Epithelial cell of proximal tubule (primary cell): ENCODE data around the gene PEAK1. TPM values are rescaled to one million over a fixed set of nuclear protein-coding genes. Genes with fewer than 3 reads are reported as not detected.

Experiments used
- DNase-seq: peaks from one replicate; pipeline ENCODE4 v3.0.0-alpha.2; 2011; ENCODE audit warnings: low read depth
- H3K4me3 ChIP-seq: 2 replicates; pipeline ENCODE4 v1.5.1; 2011; ENCODE audit warnings: low read depth, mild to moderate bottlenecking, low read length
- total RNA-seq: library from RNA; depleted of rRNA; stranded (reverse); fragments of >200 nt; gene quantifications from 2 replicates; pipeline ENCODE4 v1.2.3, GENCODE V29; 2015
- TF ChIP-seq, protein P1 (sequence below): conservative IDR thresholded peaks from 2 replicates; pipeline ENCODE4 v1.5.1; 2012; ENCODE audit warnings: low read depth, mild to moderate bottlenecking, low read length

Gene PEAK1
- total RNA-seq, 1 donor from 2014 or later = 8.1 TPM

DNA sequence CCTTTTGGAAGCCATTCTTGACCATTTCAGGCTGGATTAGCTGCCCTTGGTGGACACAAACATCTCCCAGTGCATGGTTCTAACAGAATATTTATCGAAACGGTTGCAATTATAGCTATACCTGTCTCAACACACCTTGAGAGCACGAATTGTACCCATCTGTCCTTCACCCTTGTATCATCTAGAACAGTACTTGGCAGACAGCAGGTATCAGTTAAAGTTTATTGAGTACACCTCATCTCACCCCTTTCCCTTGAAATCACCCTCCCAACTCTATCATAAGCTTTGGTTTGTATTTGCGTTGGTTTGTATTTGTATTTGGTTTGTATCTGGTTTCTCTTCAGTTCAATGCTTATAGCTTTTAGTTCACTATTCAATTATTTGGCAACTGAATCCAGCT is 361.4 kb downstream of the PEAK1 start:
- no peak overlapping the region for H3K4me3 ChIP-seq
- TF ChIP-seq, protein P1, sequence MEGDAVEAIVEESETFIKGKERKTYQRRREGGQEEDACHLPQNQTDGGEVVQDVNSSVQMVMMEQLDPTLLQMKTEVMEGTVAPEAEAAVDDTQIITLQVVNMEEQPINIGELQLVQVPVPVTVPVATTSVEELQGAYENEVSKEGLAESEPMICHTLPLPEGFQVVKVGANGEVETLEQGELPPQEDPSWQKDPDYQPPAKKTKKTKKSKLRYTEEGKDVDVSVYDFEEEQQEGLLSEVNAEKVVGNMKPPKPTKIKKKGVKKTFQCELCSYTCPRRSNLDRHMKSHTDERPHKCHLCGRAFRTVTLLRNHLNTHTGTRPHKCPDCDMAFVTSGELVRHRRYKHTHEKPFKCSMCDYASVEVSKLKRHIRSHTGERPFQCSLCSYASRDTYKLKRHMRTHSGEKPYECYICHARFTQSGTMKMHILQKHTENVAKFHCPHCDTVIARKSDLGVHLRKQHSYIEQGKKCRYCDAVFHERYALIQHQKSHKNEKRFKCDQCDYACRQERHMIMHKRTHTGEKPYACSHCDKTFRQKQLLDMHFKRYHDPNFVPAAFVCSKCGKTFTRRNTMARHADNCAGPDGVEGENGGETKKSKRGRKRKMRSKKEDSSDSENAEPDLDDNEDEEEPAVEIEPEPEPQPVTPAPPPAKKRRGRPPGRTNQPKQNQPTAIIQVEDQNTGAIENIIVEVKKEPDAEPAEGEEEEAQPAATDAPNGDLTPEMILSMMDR = no peak
- no peak for DNase-seq

DNA sequence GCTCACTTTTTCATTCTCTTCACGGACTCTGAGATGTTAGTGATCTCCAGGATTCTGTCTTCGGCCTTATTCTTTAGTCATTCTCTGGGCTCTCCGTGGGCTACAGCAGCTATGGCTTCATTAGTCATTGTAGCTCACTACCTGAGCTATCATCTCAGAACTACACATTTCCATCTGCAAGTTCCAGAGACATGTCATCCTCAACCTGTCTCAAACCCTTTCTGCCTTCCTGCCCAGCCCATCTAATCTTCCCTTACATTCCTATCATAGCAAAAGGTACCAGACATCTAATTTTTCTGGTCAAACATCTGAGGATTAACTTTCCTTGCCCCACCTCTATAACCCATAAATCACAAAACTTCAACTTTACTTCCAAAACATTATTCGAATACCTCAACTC is 362.2 kb downstream of the PEAK1 start:
- no peak for DNase-seq
- TF ChIP-seq, protein P1 = no peak
- H3K4me3 ChIP-seq = no peak overlapping the region

DNA sequence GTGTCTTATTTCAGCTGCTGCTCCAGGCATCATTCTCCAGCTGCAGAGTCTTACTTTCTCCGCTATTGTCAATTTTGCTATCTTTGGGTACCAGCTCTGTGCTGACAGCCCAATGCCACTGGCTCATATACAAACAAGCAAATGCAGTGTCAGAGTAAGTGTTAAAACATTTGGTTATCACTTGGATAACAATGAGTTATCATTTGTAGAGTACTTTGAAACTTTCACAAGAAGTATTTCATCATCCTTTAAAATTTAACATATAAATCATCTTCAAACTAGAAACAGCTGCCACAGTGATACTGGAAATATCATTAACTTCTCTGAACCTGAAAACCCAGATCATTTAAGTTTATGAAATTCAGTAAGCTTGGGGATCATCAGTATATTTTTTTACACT is 362.8 kb downstream of the PEAK1 start:
- DNase-seq = no peak
- TF ChIP-seq, protein P1 = no peak
- no peak overlapping the region for H3K4me3 ChIP-seq

DNA sequence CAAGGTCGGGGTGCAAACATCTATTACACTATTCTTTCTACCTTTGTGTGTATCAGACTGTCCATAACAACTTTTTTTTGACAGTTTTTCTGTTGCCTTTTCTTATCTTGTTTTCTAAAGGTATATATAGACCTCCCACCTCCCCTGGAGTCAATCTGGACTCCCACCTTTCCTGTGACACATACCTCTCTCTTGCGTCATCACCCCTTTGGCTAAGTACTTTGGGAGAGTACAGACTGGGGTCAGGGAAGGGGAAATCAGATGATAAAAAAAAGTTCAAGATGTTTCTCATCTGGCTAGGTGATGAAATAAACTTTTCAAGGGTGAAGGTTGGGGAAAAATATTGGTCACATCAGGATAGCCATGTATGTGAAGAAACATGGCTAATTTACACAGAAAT is 366.2 kb downstream of the PEAK1 start:
- no peak overlapping the region for H3K4me3 ChIP-seq
- TF ChIP-seq, protein P1 = no peak
- DNase-seq = no peak

DNA sequence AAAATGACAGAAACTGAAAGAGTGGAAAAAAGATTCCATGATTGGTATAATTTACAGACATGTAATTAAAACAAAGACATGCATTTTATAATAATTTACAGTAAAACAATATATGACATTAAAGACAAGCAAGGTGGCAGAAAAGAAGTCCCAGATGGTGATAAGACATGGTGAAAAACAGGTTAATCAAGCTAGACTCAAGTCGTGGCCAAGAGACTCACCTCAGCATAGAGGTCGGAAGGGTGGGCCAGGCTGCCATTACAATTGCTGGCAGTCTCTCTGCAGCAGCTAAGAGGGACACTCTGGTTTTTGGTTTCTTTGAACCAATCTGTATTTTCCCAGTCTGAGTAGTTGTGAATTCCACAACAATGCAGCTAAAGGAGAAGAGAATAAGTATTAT is 367.3 kb downstream of the PEAK1 start:
- no peak for DNase-seq

More for the DNA sequence above, 367.3 kb downstream of the PEAK1 start:
- TF ChIP-seq, protein P1 = no peak
- H3K4me3 ChIP-seq = no peak overlapping the region

Other genes with a start within 250 kb of the PEAK1 start
- 20.5 and 22.5 TPM in 2 replicates for gene HMG20A, start 784 bp upstream of the PEAK1 start, total RNA-seq
- 0.14 TPM in 1 of 2 replicates, not detected in the other for gene LINGO1, start 212.8 kb upstream of the PEAK1 start, total RNA-seq